RWPE1 (cell line): ENCODE data around the gene FAM156B.
A peak's percentile ranks its signal among the peaks of the same experiment; 100 is the strongest.
"Not testable (repeated sequence)": the region's sequence is repeated elsewhere in the genome, so short reads cannot be mapped to it uniquely, and the experiment has no call there.

Experiments
- CTCF ChIA-PET: fragments of 350-600 bp; sonication (Branson Sonifier 250); formaldehyde crosslinking; extraction: SDS; loops from one replicate; lab custom pipeline; 2021; lab: Yijun Ruan, JAX
- POLR2A ChIA-PET: fragments of 400-600 bp; formaldehyde crosslinking; extraction: SDS; loops from one replicate; lab custom pipeline; 2020; ENCODE audit warnings: antibody characterized with exemption; ENCODE audit not compliant: low non-redundant PET; lab: Yijun Ruan, JAX
- DNase-seq: peaks from one replicate; pipeline ENCODE4 v3.0.0; 2012; ENCODE audit warnings: low spot score
- H3K27ac ChIP-seq: fragments of 450-650 bp; 2 replicates; pipeline ENCODE4 v1.5.1; 2017
- CTCF ChIP-seq: fragments of 450-650 bp; conservative IDR thresholded peaks from 2 replicates; pipeline ENCODE4 v1.5.1; 2017; ENCODE audit warnings: low read depth, mild to moderate bottlenecking

Gene FAM156B

GRCh38 chrX:52923781-52924241 is 26.7 kb downstream of the FAM156B start:
- TF ChIP-seq CTCF: no peak
- peak; percentile 14 for DNase-seq
- ChIA-PET POLR2A (no interaction called here), CTCF (no interaction called here)
- H3K27ac ChIP-seq: peak overlapping the region; percentile 63

GRCh38 chrX:52930214-52930613 is 33.1 kb downstream of the FAM156B start:
- DNase-seq, H3K27ac ChIP-seq, CTCF ChIA-PET, POLR2A ChIA-PET: not testable (repeated sequence)

GRCh38 chrX:52933213-52933612 is 36.1 kb downstream of the FAM156B start:
- TF ChIP-seq CTCF: no peak
- CTCF ChIA-PET: no interaction called here
- POLR2A ChIA-PET: no interaction called here
- no peak for DNase-seq
- H3K27ac ChIP-seq: no peak overlapping the region

GRCh38 chrX:52933976-52934703 is 37.0 kb downstream of the FAM156B start:
- peak overlapping the region; percentile 91 for H3K27ac ChIP-seq
- CTCF ChIA-PET: no interaction called here
- DNase-seq: no peak
- no peak for TF ChIP-seq CTCF
- POLR2A ChIA-PET: no interaction called here

- TF ChIP-seq CTCF: peak; percentile 64
- peak; percentile 78 for DNase-seq
- POLR2A ChIA-PET: no interaction called here
- H3K27ac ChIP-seq: peak overlapping the region; percentile 91
- CTCF ChIA-PET: interaction anchor here (0.6 to 0.7 kb wide), 2 partner anchors 686 to 1815 kb away, joined by 3 read pairs; no protein-coding TSS in a partner anchor
Observed at GRCh38 chrX:52934704-52935469, 37.8 kb downstream of the FAM156B start.

- peak overlapping the region; percentile 91 for H3K27ac ChIP-seq
- POLR2A ChIA-PET, DNase-seq: not testable (repeated sequence)
- CTCF ChIA-PET: interaction anchor here (0.6 to 0.7 kb wide), 2 partner anchors 685 to 1815 kb away, joined by 3 read pairs; no protein-coding TSS in a partner anchor
Observed at GRCh38 chrX:52935470-52935784, 38.3 kb downstream of the FAM156B start.

- DNase-seq, H3K27ac ChIP-seq, POLR2A ChIA-PET, CTCF ChIA-PET: not testable (repeated sequence)
Observed at GRCh38 chrX:52940704-52941103, 43.6 kb downstream of the FAM156B start.

GRCh38 chrX:52941728-52942127 is 44.6 kb downstream of the FAM156B start:
- H3K27ac ChIP-seq, POLR2A ChIA-PET, CTCF ChIA-PET, DNase-seq: not testable (repeated sequence)

- H3K27ac ChIP-seq, CTCF ChIA-PET, POLR2A ChIA-PET, DNase-seq: not testable (repeated sequence)
Observed at GRCh38 chrX:52945838-52946494, 48.8 kb downstream of the FAM156B start.

GRCh38 chrX:52947501-52947900 is 50.4 kb downstream of the FAM156B start:
- POLR2A ChIA-PET, DNase-seq, CTCF ChIA-PET, H3K27ac ChIP-seq: not testable (repeated sequence)

GRCh38 chrX:52948265-52948664 is 51.1 kb downstream of the FAM156B start:
- DNase-seq, H3K27ac ChIP-seq, CTCF ChIA-PET, POLR2A ChIA-PET: not testable (repeated sequence)

GRCh38 chrX:52949325-52949724 is 52.2 kb downstream of the FAM156B start:
- DNase-seq, H3K27ac ChIP-seq, POLR2A ChIA-PET, CTCF ChIA-PET: not testable (repeated sequence)
